ENCODE data around the gene STK10. TPM values are rescaled to one million over a fixed set of nuclear protein-coding genes. Genes with fewer than 3 reads are reported as not detected.
A peak's percentile ranks its signal among the peaks of the same experiment; 100 is the strongest.

STK10 gene
- total and polyA plus RNA-seq, 2 of the 8 experiments (the other 6 are each of a cell fraction or from before 2014, with no cell fraction given): 10.5 to 21.4 TPM

GRCh38 chr5:172076761-172077244 is 111.2 kb downstream of the STK10 start:
- no peak overlapping the region for H4K5ac ChIP-seq (ENCODE audit: insufficient read length, low read depth, low read length)
- no peak overlapping the region for H2BK120ac ChIP-seq (replicated peaks; ENCODE audit: low read depth, low read length)
- peaks cover 0 to 2% (median 0%) of the 10 kb centered on the region in 4 experiments; a peak in 1 of 8 replicates for H3K36me3 ChIP-seq (ENCODE audit: control insufficient read depth in 2 of 4, insufficient read depth in 4 of 4, low read length in 3 of 4)
- no peaks in the 10 kb centered on the region for H3K9me3 ChIP-seq (ENCODE audit: insufficient read depth in 2 of 2, low read depth in 1 of 2, low read length in 1 of 2)
- H3K23me2 ChIP-seq (ENCODE audit: low read depth, low read length): no peaks in the 10 kb centered on the region
- WGBS, 2 experiments (ENCODE audit: extremely low coverage in 1 of 2, insufficient coverage in 1 of 2, insufficient read length in 1 of 2, insufficient replicate concordance in 2 of 2, low coverage in 1 of 2, low lambda C conversion rate in 2 of 2, missing lambda C conversion rate in 1 of 2): 70% methylated on average over 10 of the region's 10 CpGs; no CpG with 5 or more reads in 1 of the 2 experiments
- H3K79me1 ChIP-seq (ENCODE audit: low read depth, low read length): no peaks in the 10 kb centered on the region
- H3K4ac ChIP-seq (replicated peaks; ENCODE audit: insufficient read length, low read depth, low read length): no peak overlapping the region
- H2BK20ac ChIP-seq (ENCODE audit: low read length): no peak overlapping the region
- no peak overlapping the region for H3K4me3 ChIP-seq (ENCODE audit: extremely low read depth in 1 of 4, insufficient read depth in 2 of 4, low read depth in 3 of 4, low read length in 4 of 4)
- H3K27ac ChIP-seq (ENCODE audit: low read depth, low read length): no peak overlapping the region
- H4K8ac ChIP-seq (ENCODE audit: extremely low read depth, insufficient read depth, low read length): peak overlapping the region; percentile 22; the same call in 1 of the 2 replicates
- no peak overlapping the region for H4K91ac ChIP-seq (replicated peaks; ENCODE audit: insufficient read length, low read length)
- no peak overlapping the region for H3K14ac ChIP-seq (ENCODE audit: insufficient read length)
- no peaks in the 10 kb centered on the region for H3K79me2 ChIP-seq (ENCODE audit: control insufficient read depth in 1 of 2, insufficient read depth in 2 of 2, low read length in 2 of 2)
- FAIRE-seq (peak; percentile 81), DNase-seq (ENCODE audit: low read depth in 1 of 2, low spot score in 2 of 2) (no peak)
- H3K27me3 ChIP-seq (replicated peaks in 1 of 4; ENCODE audit: control insufficient read depth in 3 of 4, extremely low read depth in 1 of 4, insufficient read depth in 3 of 4, low read length in 3 of 4): no peaks in the 10 kb centered on the region
- H3K18ac ChIP-seq (ENCODE audit: extremely low read depth, low read length): no peak overlapping the region
- H3K56ac ChIP-seq (replicated peaks; ENCODE audit: insufficient read length, low read depth, low read length): no peak overlapping the region
- no peak overlapping the region for H2BK15ac ChIP-seq (ENCODE audit: low read length)
- H4K20me1 ChIP-seq (replicated peaks in 1 of 2; ENCODE audit: control insufficient read depth in 1 of 2, insufficient read depth in 2 of 2, low read length in 2 of 2): no peaks in the 10 kb centered on the region
- no peak overlapping the region for H2AFZ ChIP-seq (ENCODE audit: low read length)
- H2BK5ac ChIP-seq (ENCODE audit: low read depth, low read length): no peak overlapping the region
- H3K4me2 ChIP-seq (ENCODE audit: insufficient read depth in 1 of 2, low read depth in 2 of 2, low read length in 2 of 2): no peak overlapping the region
- no peak overlapping the region for H3K9ac ChIP-seq (replicated peaks in 1 of 4; ENCODE audit: extremely low read depth in 1 of 4, low read depth in 3 of 4, low read length in 3 of 4)
- ChIA-PET CTCF (ENCODE audit: partially characterized antibody) (interaction anchor here (0.6 kb wide), 2 partner anchors 20 to 457 kb away, joined by 3 to 4 read pairs; no protein-coding TSS in a partner anchor), POLR2A (ENCODE audit: partially characterized antibody) (interaction anchor here (1.2 kb wide), 1 partner anchor 16 kb away, joined by 3 read pairs; no protein-coding TSS in a partner anchor)
- H3K4me1 ChIP-seq (replicated peaks in 1 of 4; ENCODE audit: control insufficient read depth in 3 of 4, insufficient read depth in 4 of 4, low read length in 3 of 4): peaks cover 0 to 11% (median 1%) of the 10 kb centered on the region in 4 experiments; a peak in 2 of 7 replicates
- H2BK12ac ChIP-seq (ENCODE audit: low read depth, low read length): no peak overlapping the region
- no peak overlapping the region for H2AK5ac ChIP-seq (ENCODE audit: low read depth, low read length)
- no peak overlapping the region for H3K23ac ChIP-seq (ENCODE audit: insufficient read length)

Measured in H1 (cell line).